NAMALWA (cell line): ENCODE results near the gene TKTL1.
"Not testable (repeated sequence)": the region's sequence is repeated elsewhere in the genome, so short reads cannot be mapped to it uniquely, and the experiment has no call there.

Source experiments
- DNase-seq: peaks from one replicate; pipeline ENCODE4 v3.0.0-alpha.2; 2015; ENCODE audit warnings: low spot score

Gene TKTL1

DNA sequence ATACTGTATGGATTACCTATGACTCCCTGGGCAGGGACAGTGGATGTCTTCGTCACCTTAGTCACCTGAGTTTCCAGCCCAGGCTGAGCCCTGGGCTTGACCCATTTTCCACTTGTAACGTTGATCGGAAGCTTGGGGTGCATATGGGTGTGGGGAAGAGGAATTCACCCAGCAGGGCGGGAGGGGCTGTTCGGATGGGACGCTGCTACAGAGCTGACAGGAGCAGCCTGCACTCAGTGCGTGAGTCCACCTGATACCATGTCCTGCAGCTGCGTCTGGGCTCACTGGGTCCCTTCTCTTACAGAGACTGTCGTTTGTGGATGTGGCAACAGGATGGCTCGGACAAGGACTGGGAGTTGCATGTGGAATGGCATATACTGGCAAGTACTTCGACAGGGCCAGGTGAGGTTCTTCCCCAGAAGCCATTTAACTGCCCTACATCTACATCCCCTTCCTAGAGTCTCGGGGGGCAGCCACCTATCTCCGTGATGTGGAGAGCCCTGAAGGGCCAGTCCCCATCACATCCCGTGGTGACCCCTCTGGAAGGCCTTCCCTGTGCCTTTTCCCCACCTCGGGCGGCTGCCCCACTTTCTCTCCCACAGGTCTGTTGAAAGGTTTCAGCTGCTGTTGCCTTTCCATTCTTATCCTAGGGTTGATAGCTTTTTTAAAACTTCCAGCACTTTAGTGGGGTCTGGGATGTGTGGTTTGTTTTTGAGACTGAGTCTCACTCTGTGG, 13.6 kb downstream of the TKTL1 start:
- DNase-seq, result no peak

DNA sequence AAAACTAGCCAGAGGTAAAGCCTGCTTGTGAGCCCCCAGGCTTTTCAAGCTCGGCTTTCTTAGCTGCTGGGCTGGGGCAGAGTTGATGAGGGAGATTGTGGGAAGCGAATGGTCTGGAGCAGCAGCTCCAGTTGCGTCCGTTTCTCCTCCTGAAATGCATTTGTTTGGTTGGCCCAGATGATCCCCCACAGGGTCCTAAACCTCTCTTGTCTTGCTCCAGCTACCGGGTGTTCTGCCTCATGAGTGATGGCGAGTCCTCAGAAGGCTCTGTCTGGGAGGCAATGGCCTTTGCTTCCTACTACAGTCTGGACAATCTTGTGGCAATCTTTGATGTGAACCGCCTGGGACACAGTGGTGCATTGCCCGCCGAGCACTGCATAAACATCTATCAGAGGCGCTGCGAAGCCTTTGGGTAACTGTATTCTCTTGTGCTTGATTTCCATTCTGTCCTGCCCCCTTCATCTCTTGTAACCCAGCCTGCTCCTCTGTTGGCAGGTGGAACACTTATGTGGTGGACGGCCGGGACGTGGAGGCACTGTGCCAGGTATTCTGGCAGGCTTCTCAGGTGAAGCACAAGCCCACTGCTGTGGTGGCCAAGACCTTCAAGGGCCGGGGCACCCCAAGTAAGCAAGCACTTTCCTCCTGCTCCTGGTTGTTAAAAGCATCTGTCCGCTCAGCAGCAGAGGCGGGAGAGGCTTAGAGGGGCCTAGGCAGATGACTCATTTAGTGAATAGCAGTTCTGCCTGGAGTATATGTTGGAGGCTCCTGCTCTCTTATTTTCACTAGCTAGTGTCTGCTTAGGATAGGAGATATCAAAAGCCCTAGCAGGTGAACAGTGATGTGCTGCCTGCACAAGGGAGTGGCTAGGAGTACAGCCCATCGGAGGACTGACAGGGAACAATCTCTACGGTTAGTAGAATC, 15.3 kb downstream of the TKTL1 start:
- no peak for DNase-seq

DNA sequence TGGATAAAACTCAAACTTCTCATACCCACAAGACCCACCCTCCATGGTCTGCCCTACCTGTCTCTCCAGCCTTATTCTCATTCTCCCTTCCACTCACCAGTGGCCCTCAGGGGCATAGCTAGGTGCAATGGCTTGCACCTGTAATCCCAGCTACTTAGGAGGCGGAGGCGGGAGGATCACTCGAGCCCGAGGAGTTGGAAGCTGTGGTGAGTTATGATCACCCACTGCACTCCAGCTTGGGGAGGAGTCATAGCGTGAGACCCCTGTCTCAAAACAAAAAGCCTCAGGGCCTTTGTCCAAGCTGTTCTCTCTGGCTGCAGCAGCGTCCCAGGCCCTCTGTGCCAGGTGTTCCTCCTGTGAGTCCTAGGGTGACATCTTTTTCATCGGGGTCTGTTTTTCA, 16.5 kb downstream of the TKTL1 start:
- no peak for DNase-seq

DNA sequence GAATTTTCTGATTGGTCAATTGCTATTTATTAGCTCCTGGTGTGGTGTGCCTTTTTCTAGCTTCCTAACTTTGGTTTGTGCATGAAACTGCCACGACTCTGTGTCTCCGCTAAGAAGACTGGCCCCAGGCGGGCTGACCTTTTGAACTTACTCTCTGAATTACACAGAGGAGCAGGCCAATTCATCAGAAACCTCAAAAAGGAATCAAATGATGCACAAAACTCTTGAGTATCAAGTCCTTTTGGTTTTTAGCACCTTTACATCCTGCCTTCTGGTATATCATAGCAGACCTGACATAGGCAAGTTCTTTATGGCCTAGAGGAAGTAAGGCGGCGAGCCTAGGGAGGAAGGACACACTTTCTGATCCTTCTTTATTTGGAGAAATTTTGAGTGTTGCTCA, 17.6 kb downstream of the TKTL1 start:
- DNase-seq, result no peak

DNA sequence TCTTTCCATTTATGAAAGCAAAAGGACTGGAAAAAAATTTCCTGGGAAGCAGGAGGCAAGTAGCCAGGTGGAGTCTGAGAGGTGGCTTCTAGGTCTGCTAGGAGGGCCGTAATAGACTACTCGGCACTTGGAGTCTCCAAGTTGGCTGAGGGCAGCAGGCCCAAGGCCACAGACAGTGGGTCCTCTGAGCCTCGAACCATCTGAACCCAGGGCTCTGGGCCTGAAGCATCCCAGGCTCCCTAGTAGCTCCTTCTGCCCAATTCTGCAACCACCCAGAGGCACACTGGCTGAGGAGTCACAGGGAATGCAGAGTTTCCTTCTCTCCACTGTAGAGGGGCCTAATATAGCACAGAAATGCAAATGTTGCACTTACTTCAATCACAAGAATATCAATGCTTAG, 19.8 kb downstream of the TKTL1 start:
- no peak for DNase-seq

DNA sequence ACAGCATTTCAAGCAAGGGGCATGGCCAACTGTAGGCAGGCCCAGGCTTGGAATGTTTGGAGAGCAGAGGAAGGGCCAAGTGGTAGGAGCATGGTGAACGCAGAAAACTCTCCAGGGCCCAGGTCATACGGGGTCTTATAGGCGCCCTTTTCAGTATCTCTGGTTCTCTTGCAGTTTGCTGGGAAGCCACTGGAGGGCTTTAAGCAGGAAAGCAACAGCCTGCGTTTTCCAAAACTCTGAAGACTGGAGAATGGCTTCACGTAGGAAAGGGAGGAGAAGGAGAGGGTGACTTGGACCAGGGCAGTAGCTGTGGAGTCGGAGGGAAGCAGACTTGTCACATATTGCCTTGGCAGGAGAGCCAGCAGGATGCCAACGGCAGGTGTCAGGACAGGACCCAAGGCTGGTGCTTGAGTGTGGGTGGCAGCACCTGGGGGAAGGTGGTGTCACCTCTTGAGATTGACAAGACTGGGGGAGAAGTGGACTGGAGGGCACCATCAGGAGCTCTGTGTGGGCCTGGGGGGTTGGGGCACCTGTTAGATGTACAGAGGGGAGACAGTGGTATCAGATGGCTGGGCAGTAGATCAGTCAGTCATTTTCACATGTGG, 21.9 kb downstream of the TKTL1 start:
- DNase-seq, result no peak

DNA sequence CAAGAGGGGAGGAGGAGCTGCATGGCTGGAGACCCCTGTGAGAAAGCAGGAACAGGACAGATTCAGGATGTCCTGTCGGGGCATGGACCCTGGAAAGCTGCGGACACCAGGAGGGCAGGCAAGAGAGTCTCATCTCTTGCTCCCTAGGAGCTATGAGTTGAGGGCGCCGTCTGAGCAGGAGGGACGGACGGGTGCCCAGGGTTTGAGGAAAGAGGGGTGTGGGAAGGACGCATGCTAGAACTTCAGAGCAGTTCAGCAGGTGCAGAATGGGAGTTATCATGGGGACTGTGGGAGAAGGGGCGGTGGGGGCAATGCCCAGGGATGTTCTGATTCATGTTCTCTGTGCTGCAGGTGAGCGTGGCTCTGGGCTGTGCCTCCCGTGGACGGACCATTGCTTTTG, 24.8 kb downstream of the TKTL1 start:
- no peak for DNase-seq

DNA sequence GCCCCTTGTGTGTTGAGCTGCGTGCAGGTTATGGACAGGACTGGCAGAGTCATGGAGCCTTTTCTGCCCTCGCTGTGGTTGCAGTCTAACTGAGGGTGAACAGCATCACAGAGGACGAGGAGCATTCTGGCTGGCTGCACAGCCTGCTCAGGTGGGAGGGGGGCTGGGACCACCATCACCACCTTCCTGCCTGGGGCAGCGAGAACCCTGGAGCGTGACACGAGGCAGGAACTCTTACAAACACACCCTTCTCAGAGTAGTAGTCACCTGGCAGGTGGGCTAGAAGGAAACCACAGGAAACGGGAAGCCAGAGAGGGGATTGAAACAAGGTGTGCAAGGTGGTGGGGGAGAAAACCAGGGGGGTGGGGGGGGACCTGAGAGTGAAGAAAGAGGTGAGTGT, 25.6 kb downstream of the TKTL1 start:
- DNase-seq, result no peak

DNA sequence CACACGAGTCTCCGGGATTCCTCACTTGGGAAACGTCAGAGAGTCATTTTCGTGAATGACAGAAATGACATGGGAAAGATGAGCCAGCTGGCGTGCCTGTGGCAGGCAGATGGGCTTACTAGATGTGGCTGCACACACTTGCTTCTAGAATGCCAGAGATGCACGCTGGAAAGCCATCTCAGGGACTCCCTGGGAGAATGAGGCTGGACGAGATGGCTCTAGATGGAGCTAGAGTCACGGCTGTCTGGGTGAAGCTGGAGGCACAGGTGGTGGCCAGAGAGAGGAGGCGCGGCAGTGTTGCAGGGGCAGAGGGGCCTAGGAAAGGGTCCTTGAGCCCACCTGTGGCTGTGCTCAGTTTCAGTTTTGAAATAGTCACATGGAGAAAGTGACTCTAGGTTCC, 26.0 kb downstream of the TKTL1 start:
- DNase-seq, result peak; percentile 7

DNA sequence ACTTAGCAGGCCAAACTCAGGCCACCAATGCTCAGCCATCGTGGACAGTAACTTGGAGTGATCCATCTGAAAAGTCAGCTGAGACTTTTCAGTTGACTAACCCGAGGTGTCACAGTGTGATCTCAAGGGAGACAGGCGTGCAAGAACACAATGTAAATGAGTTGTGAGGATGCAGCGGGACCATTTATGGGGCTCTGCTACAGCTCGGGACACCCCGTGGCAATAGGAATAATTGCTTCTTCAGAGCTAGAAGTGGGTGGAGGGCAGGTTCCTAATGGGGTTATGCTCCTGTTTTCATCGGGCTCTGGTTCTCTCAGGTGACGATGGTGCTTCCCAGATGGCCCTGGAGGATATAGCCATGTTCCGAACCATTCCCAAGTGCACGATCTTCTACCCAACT, 27.3 kb downstream of the TKTL1 start:
- no peak for DNase-seq

DNA sequence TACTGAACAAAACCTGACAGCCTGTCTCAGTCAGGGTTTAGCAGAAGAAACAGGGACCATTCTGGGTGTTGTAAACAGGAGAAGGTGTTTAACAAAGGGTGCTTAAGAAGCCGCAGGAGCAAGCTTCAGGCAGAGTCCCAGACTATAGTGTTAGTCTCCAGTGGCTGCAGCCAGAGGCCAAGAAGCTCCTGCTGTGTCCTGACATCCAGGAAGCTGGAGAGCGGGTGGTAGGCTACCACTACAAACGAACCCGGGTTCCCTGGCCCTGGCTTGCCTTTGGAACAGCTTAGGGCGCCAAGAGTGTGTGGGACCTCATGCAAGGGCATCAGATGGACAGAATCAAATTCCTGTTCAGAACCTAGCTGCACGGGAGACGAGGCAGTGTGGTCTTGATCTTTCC, 27.9 kb downstream of the TKTL1 start:
- no peak for DNase-seq

DNA sequence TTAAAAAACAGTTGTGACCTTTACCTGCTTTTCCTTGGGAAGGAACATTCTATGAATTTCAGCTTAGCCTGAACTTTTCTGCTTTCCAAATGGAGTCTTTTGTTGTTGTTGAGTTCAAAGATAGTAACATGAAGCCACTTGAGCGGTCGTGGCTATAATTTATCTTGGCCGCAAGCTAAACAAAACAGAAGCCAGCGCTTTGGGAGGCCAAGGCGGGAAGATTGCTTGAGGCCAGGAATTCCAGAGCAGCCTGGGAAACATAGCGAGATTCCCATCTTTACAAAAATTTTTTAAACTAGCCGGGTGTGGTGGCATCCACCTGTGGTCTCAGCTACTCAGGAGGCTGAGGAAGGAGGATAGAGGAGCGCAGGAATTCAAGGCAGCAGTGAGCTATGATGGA, 29.9 kb downstream of the TKTL1 start:
- no peak for DNase-seq

DNA sequence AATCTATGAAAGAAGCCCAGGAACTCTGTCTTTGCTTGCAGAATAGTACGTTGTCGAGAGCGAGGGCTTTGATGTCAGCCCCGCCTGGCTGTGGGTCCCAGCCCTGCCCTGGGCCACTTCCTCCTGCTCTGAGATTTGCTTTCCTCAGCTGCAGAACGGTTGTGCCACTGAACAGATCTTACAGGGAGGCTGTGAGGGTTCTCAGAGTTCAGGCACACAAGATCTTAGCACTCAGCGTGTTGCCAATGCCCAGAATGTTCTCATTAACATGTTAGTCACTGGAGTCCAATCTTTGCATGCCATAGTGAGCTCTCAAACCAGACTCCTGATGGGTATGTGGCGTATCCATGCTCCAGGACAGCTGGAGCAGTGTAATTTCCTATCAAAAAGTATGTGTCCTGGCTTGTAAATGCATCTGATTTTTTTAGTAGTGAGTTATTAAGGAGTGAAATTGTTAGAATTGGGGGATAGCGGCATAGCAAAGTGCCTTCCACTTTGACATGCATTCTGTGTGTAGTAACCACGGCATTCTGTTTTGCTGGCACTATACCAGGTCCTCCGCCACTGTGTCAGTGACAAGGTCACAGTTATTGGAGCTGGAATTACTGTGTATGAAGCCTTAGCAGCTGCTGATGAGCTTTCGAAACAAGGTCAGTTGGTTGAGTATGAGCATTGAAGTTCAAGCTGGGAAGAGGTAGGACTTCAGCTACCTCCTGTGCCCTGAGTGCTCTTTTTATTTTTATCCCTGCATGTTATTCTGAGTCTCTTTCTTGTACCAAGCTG, 31.6 kb downstream of the TKTL1 start:
- DNase-seq, result no peak

DNA sequence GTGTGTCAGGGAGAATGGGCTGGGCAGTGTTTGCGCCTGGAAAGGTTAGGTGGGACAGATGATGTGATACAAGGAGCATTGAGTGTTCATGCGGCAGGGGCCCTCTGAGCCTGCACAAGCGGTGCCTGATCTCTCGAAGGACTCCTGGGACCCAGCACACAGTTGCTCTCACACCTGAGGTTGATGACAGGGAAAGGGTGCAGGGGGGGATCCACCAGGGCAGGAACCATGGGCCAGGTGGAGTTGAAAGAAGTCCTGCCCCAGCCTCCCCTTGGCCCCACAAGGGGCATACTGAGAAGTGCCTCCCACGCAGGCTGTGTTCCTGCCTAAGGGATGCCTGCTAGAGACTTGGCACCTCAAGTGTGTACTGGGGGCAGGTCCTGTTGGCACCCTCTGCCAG, 33.1 kb downstream of the TKTL1 start:
- DNase-seq, result no peak

DNA sequence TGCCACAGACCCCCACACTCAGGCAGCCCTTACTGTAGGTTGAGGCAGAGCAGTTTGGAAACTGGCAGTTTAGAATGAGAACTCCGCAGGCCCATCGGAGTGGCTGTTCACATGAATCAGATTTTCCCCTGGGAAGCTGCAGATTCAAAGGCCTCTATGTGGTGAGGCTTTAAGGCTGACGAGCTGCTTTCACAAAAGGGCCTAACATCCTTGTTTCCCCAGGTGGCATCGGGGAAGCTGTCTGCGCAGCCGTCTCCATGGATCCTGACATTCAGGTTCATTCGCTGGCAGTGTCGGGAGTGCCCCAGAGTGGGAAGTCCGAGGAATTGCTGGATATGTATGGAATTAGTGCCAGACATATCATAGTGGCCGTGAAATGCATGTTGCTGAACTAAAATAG, 33.7 kb downstream of the TKTL1 start:
- DNase-seq, result no peak

DNA sequence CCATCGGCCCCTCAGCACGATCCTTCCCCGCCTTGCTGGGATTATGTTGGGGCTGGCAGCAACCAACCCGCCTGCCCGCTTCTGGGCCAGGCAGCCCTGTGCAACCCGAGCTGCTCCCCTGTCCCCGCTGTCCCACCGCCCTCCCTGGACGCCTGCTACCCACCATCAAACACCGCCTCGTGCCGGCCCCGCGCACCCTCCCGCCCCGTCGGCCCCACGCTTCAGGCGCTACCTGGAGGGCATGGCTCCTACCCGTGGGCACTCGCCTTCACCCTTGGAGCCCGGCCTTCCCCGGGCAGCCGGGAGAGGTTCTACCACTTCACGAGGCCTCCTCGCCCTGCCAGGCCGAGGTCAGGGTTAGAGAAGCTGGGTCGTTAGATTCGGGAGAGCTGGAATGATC, 37.0 kb downstream of the TKTL1 start:
- DNase-seq, result no peak

DNA sequence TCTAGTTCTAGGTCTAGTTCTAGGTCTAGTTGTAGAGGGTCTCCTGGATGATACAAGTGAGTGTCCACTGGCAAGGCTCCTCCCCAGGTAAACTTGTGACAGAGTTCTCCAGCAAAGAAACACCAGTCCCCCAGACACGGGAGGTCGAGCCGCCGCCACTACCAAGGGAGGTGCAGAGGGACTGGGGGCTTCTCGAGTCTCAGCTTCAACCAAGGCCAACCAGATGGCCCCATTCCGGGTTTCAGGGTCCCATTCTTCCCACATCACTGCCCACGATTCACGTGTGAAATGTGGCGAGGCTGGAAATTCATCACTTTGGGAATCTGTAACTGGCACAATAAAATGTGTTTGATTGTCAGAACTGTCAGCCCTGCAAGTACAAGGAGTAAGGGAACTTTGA, 37.5 kb downstream of the TKTL1 start:
- DNase-seq, result no peak

DNA sequence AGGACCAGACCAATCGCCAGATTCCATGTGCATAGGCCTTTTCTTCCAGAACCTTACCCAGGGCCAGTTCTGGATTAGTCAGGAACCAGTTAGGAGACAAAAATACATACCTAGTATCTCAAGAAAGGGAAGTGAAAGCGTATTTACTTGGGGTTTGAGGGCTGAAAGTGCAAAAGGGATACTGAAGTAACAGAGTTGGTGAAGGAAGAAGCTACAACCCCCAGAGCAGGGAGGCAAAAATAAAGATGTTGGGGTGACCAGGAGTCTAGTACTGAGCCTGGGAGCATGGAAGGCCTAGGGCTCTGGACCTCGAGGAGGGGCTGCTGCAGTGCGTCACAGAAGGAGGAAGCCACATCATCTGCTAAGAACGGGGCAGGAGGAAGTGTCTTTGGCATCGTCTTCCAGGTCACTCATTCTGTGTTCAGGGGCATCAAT, 38.3 kb downstream of the TKTL1 start:
- DNase-seq, result peak; percentile 52

DNA sequence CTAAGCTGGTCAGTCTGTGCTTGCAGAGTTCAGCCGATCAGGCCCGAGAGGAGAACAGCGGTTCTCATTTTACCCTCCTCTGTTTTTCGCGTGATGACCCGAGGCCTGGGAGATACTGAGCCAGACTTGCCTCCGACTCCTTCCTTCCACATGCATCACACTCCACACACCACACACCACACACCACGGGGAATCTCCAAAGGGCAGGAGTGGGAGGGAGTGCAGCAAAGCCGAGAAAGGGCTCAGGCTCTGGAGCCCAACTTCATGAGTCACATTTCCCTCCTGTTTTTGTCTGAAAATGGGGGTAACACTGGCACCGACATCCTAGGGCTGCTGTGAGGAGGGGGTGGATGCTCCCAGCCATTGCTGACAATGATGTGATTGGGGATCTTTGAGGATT, 38.9 kb downstream of the TKTL1 start:
- no peak for DNase-seq

DNA sequence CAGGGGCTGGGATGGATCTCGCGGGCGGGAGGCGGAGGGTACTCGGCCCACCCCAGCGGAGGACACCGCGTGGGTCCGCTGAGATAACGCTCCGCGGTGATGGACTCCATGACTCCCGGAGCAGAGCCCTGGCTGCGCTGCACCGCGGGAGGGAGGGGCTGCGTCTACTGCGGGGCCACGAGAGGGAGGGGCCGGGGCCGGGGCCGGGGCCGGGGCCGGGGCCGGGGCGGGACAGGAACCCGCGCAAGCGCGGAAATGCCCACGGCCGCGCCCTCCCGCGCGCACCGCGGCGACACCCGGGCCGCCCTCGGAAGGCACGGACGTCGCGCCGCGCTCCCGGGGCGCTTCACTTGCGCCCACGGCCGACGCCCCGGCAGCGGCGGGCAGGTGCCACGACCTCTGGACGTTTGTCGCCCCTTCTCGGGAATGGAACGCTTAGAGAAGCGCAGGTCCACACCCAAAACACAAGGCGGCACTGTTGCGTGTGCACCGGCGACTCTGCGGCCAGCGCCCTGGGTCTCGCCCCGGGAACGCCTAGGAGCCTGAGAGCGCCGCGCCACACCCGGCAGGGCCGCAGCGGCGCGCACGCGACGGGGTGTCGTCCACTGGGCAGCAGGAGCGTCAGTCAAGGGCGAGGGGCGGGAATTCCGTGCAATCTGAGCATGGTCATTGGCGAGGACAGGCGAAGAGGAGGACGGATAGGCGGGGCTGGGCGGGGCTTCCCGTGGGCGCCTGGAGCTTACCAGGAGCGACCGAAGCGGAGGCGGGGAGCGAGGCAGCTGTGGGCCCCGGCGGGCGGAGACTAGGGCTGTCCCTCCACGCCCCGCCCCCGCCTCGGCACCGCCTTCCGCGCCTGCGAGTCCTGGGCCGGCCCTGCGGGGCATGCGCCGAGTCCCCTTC, 46.1 kb downstream of the TKTL1 start:
- not testable (repeated sequence) for DNase-seq

DNA sequence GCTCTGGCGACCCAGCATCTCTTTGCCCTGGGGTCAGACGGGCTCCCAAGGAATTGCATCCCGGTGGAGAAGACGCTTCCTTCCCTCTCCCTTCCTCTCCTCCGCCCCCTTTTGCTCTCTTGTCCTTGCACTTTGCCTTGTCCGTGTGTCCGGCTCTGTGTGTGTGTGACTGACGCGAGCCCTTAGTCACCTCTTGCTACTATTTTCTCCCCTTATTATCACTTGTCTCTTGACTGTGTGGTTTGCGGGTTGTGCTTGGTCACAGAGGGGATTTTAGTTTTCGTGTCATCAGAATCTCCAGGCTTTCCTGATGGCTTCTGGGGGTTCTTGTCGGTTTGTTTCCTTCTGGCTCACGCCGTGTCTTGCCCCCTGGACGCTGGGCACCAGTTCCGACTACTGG, 47.5 kb downstream of the TKTL1 start:
- not testable (repeated sequence) for DNase-seq
